WERI-Rb-1 (cell line): ENCODE measurements around the gene OR5D18.
"Not testable (repeated sequence)": the region's sequence is repeated elsewhere in the genome, so short reads cannot be mapped to it uniquely, and the experiment has no call there.

ENCODE experiments used
- DNase-seq: peaks from one replicate; pipeline ENCODE4 v3.0.0-alpha.2; 2020
- H3K27ac ChIP-seq: fragments of 250-450 bp; sonication (Bioruptor Pico); 2 replicates; pipeline ENCODE4 v1.5.1; 2020; ENCODE audit warnings: mild to moderate bottlenecking, moderate library complexity
- H3K27me3 ChIP-seq: fragments of 250-450 bp; sonication (Bioruptor Pico); 2 replicates; pipeline ENCODE4 v1.5.1; 2021; ENCODE audit warnings: mild to moderate bottlenecking, low read depth, moderate library complexity; ENCODE audit not compliant: insufficient read depth, severe bottlenecking
- H3K36me3 ChIP-seq: fragments of 250-450 bp; sonication (Bioruptor Pico); 2 replicates; pipeline ENCODE4 v1.5.1; 2020; ENCODE audit warnings: mild to moderate bottlenecking, moderate library complexity
- H3K4me3 ChIP-seq: 2 replicates; pipeline ENCODE4 v1.5.1; 2011; ENCODE audit warnings: low read depth, mild to moderate bottlenecking, control low read depth, low read length
- H3K9me3 ChIP-seq: fragments of 250-450 bp; sonication (Bioruptor Pico); 2 replicates; pipeline ENCODE4 v1.5.1; 2021; ENCODE audit warnings: mild to moderate bottlenecking, moderate library complexity; ENCODE audit not compliant: severe bottlenecking
- CTCF ChIP-seq: IDR thresholded peaks from 2 replicates; pipeline ENCODE4 v1.5.1; 2011; ENCODE audit warnings: low read depth, mild to moderate bottlenecking, control low read depth, inconsistent platforms, low read length

The OR5D18 gene

GRCh38 chr11:55852141-55852540 lies 32.7 kb downstream of the OR5D18 start:
- Histone ChIP-seq H3K36me3 (no peaks in the 10 kb centered on the region), H3K4me3 (no peak overlapping the region), H3K9me3 (no peaks in the 10 kb centered on the region), H3K27me3 (peaks cover 19% of the 10 kb centered on the region), H3K27ac (no peak overlapping the region)
- no peak for DNase-seq
- TF ChIP-seq CTCF: no peak

DNA sequence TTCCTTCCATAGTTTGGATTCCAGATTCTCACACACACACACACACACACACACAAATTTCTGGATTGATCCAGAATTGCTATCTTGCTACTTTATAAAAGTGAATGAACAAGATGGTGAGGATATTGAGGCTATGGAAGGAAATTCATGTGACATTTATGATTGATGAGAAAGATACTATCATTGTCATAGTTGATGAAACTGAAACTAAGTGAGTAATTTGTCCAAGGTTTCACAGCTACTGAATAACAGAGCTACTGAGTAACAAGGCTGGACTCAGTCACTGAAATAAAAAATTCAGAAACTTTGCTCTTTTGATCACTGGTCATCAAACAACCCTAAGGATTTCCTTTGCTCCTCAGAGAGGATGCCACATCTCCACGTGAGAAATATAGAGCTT lies 35.3 kb downstream of the OR5D18 start:
- TF ChIP-seq CTCF: no peak

DNA sequence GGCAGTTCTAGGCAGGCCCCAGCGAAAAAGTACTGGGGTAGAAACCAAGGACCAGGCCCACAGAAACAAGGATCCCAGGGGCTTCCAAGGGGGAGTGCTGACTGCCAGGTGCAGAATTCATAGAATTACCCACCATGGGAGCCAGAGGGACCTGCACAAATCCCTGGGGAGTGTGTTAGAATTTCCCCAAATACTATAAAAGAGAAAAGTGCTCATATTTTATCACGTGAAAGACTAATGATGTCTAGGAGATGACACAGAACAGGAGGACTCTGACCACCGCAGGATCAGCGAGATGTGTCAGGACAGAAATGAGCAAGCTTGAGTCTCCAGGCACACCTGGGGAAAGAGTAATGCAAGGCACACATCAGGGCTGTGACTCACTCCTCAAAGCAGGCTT lies 47.9 kb downstream of the OR5D18 start:
- not testable (repeated sequence) for H3K36me3 ChIP-seq, H3K4me3 ChIP-seq, H3K9me3 ChIP-seq, H3K27me3 ChIP-seq, H3K27ac ChIP-seq, DNase-seq

More for the DNA sequence above, 35.3 kb downstream of the OR5D18 start:
- peaks cover 23% of the 10 kb centered on the region for H3K27me3 ChIP-seq
- H3K27ac ChIP-seq: no peak overlapping the region
- no peaks in the 10 kb centered on the region for H3K9me3 ChIP-seq
- no peaks in the 10 kb centered on the region for H3K36me3 ChIP-seq
- H3K4me3 ChIP-seq: no peak overlapping the region
- DNase-seq: no peak
